Colonic mucosa (tissue), 4 donors: ENCODE data around the gene FBLN1. TPM values are rescaled to one million over a fixed set of nuclear protein-coding genes. Genes with fewer than 3 reads are reported as not detected.
"Not testable (repeated sequence)": the region's sequence is repeated elsewhere in the genome, so short reads cannot be mapped to it uniquely, and the experiment has no call there.

ENCODE experiments used
- DNase-seq: peaks from one replicate; pipeline ENCODE4 v3.0.0-alpha.2; 2020
- H3K27ac ChIP-seq: fragments of 200-600 bp; one replicate; pipeline ENCODE4 v1.8.0; 2021
- H3K27me3 ChIP-seq: fragments of 200-600 bp; one replicate; pipeline ENCODE4 v1.8.0; 2021
- H3K36me3 ChIP-seq: fragments of 200-600 bp; one replicate; pipeline ENCODE4 v1.8.0; 2021
- H3K4me1 ChIP-seq: fragments of 200-600 bp; one replicate; pipeline ENCODE4 v1.8.0; 2021; ENCODE audit warnings: mild to moderate bottlenecking
- H3K4me3 ChIP-seq: fragments of 200-600 bp; one replicate; pipeline ENCODE4 v1.8.0; 2021
- H3K9ac ChIP-seq, 2 donors: one replicate each; pipeline ENCODE4 v1.7.0; 2013; ENCODE audit warnings: control low read depth in 2 of 2, low read depth in 2 of 2, low read length in 2 of 2
- H3K9me3 ChIP-seq: fragments of 200-600 bp; one replicate; pipeline ENCODE4 v1.8.0; 2021
- intact Hi-C: fragments of 100-400 bp; cut with DNase I; formaldehyde crosslinking; loops from one replicate; pipeline ENCODE4 v1.14.1; 2022
- total RNA-seq, 2 donors: library from RNA; stranded (reverse); fragmentation: NEBNext Ultra II Directional in 1 of 2; extraction: Animal tissue kit (Norgen Biotek cat#: 25700) in 1 of 2; gene quantifications; one replicate each; pipeline ENCODE4 v1.2.1, GENCODE V29; 2021
- TF ChIP-seq, protein P1 (sequence below): fragments of 200-600 bp; IDR thresholded peaks from one replicate; pipeline ENCODE4 v1.8.0; 2022; ENCODE audit warnings: antibody characterized with exemption, mild to moderate bottlenecking
- donor health status: healthy.
- donor health status: DM: no; HTN: no; CAD: no.
- donor health status: DM: no; HTN: no; CAD: no.

FBLN1 gene
- total RNA-seq, 2 donors from 2014 or later = 41.6 to 65.5 TPM

DNA sequence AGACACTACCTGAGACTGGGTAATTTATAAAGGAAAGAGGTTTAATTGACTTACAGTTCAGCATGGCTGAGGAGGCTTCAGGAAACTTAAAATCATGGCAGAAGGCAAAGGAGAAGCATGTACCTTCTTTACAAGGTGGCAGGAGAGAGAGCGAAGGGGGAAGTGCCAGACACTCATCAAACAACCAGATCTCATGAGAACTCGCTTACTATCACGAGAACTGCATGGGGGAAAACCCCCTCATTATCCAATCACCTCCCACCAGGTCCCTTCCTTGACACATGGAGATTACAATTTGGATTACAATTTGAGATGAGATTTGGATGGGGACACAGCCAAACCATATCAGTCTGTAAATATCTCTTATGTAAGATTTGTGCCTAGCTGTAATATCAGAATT, 118.0 kb downstream of the FBLN1 start:
- TF ChIP-seq, protein P1, sequence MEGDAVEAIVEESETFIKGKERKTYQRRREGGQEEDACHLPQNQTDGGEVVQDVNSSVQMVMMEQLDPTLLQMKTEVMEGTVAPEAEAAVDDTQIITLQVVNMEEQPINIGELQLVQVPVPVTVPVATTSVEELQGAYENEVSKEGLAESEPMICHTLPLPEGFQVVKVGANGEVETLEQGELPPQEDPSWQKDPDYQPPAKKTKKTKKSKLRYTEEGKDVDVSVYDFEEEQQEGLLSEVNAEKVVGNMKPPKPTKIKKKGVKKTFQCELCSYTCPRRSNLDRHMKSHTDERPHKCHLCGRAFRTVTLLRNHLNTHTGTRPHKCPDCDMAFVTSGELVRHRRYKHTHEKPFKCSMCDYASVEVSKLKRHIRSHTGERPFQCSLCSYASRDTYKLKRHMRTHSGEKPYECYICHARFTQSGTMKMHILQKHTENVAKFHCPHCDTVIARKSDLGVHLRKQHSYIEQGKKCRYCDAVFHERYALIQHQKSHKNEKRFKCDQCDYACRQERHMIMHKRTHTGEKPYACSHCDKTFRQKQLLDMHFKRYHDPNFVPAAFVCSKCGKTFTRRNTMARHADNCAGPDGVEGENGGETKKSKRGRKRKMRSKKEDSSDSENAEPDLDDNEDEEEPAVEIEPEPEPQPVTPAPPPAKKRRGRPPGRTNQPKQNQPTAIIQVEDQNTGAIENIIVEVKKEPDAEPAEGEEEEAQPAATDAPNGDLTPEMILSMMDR = no peak
- Histone ChIP-seq H3K27ac (no peak overlapping the region), H3K9ac (no peak overlapping the region), H3K36me3 (no peaks in the 10 kb centered on the region), H3K4me1 (no peaks in the 10 kb centered on the region), H3K27me3 (no peaks in the 10 kb centered on the region), H3K9me3 (no peaks in the 10 kb centered on the region), H3K4me3 (no peak overlapping the region)
- intact Hi-C loops = no loop called here
- no peak for DNase-seq

DNA sequence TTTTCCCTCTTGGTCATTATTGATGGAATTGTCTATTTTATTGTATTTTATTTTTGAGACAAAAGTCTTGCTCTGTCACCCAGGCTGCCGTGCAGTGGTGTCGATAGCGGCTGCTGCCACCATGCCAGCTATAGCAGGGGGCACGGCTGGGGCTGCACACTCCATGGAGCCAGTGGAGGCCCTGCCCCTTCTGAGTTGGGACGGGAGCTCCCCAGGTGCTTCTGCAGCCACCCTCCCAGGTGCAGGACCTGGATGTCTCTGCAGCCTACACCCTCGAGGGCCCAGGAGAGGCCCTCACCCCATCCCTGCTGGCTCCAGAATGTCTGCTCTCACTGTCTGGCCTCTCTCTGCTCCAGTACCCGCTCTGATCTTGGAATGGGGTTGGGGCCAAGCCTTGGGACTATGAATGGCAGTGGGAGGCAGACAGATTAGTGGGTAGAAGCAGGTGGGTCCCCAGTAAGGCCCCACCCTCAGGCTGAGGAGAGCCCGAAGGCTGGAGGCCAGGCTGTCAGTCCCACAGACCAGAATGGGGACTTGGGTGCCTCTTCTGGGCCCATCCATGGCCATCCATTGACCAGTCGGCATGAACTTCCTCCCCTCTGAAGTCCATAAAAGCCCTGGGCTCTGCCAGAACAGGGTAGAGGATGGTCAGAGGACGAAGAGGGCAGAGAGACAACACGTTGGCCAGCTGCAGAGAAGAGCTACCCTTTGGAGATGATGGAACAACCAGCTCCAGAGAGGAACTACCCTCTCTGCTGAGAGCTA, 119.3 kb downstream of the FBLN1 start:
- Histone ChIP-seq H3K27me3 (no peaks in the 10 kb centered on the region), H3K4me3 (no peak overlapping the region), H3K9me3 (no peaks in the 10 kb centered on the region), H3K27ac (no peak overlapping the region), H3K4me1 (no peaks in the 10 kb centered on the region), H3K9ac (no peak overlapping the region), H3K36me3 (no peaks in the 10 kb centered on the region)
- DNase-seq = no peak
- TF ChIP-seq, protein P1 = no peak
- intact Hi-C loops = no loop called here

DNA sequence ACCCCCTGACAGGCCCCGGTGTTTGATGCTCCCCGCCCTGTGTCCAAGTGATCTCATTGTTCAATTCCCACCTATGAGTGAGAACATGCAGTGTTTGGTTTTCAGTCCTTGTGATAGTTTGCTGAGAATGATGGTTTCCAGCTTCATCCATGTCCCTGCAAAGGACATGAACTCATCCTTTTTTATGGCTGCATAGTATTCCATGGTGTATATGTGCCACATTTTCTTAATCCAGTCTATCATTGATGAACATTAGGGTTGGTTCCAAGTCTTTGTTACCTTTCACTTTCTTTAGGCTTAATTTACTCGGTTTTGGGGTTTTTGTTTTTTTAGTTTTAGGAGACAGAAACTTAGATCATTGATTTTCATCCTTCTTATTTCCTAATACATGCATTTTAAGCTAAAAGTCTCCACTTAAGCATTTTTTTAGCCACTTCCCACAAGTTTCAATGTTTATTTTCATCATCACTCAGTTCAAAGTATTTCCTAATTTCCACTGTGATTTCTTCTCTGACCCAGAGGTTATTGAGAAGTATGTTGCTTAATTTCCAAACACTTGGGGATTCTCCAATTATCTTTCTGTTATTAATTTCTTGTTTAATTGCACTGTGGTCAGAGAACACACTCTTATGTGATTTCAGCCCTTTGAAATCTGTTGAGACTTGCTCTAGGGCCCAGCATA, 120.9 kb downstream of the FBLN1 start:
- H3K4me1 ChIP-seq, intact Hi-C loops, H3K9ac ChIP-seq, H3K27ac ChIP-seq, DNase-seq, H3K36me3 ChIP-seq, H3K4me3 ChIP-seq, H3K27me3 ChIP-seq, H3K9me3 ChIP-seq: not testable (repeated sequence)

DNA sequence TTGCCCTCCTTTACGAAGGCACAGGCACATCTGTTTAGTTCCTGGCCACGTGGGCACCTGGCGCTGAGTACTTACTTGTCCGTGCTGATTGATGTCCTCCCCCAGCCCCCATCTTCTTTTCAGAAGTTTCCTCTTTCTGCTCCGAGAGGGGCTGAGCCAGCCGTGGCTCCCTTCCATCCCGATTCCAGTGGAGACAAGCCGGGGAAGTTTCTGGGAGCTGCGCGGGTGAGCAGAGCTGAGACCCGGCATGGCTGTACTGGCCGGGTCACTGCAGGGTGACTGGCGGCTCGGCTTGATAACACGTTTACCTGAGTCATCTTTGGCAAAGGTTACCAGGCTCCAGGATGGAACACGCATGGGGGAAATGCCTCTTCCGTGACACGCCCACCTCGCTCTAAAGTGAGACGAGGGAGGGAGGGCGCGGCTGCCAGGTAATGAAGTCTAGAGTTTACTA, 123.5 kb downstream of the FBLN1 start:
- H3K4me3 ChIP-seq = no peak overlapping the region
- H3K27ac ChIP-seq = no peak overlapping the region

DNA sequence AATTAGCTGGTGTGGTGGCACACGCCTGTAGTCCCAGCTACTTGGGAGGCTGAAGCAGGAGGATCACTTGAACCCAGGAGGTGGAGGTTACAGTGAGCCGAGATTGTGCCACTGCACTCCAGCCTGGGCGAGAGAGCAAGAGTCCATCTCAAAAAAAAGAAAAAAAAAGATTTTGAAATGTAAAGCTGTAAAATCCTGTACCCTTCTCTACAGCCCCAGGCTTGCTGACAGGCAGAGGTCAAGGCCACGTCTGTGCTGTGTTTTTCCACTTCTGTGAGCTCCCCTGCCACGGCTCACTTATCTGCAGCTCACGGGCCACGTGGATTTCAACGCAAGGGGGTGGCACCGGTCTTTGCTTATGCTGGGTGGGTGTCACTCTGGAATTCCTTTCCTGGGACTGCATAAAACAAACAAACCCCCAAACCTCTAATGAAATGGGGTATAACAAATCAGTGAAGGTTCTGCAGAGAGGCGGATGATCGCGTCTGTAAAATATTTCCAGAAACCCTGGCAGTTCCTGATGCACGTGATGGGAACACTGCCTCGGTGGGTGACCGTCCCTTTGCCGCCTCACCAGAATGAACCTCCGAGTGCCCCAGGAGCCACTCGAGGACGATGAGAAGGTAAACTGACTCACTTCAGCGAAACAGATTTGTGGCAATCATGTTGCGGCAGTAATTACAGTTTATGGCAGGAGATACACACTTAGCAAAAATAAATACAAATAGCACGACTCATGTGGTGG, 125.0 kb downstream of the FBLN1 start:
- H3K27me3 ChIP-seq = no peaks in the 10 kb centered on the region

More for the DNA sequence above, 123.5 kb downstream of the FBLN1 start:
- DNase-seq = peak; percentile 88
- TF ChIP-seq, protein P1 = no peak
- no peaks in the 10 kb centered on the region for H3K36me3 ChIP-seq
- no peaks in the 10 kb centered on the region for H3K9me3 ChIP-seq
- H3K9ac ChIP-seq = no peak overlapping the region
- H3K4me1 ChIP-seq = no peaks in the 10 kb centered on the region
- intact Hi-C loops = no loop called here
- no peaks in the 10 kb centered on the region for H3K27me3 ChIP-seq

More for the DNA sequence above, 125.0 kb downstream of the FBLN1 start:
- TF ChIP-seq, protein P1 = no peak
- Histone ChIP-seq H3K27ac (no peak overlapping the region), H3K4me3 (no peak overlapping the region), H3K9me3 (no peaks in the 10 kb centered on the region), H3K4me1 (no peaks in the 10 kb centered on the region), H3K9ac (no peak overlapping the region), H3K36me3 (no peaks in the 10 kb centered on the region)
- intact Hi-C loops = no loop called here
- no peak for DNase-seq
